ENCODE measurements around the gene POU3F1.

Gene POU3F1

GRCh38 chr1:38052750-38053415, 6.3 kb upstream of the POU3F1 start:
- no peak for TF ChIP-seq CTCF (IDR thresholded peaks at IDR 0.05; ENCODE audit: borderline replicate concordance, control extremely low read depth, extremely low read depth, insufficient read depth, missing control alignments)
- in situ Hi-C loops (cut with MboI; ENCODE audit: low sequenced_read_pairs, unreplicated experiment), result no loop called here
- no peak for DNase-seq (ENCODE audit: low spot score)

GRCh38 chr1:38051079-38051543, 4.5 kb upstream of the POU3F1 start:
- in situ Hi-C loops (cut with MboI; ENCODE audit: low sequenced_read_pairs, unreplicated experiment), result no loop called here
- DNase-seq (ENCODE audit: low spot score), result no peak
- TF ChIP-seq CTCF (IDR thresholded peaks at IDR 0.05; ENCODE audit: borderline replicate concordance, control extremely low read depth, extremely low read depth, insufficient read depth, missing control alignments), result no peak

GRCh38 chr1:38050397-38051078, 3.9 kb upstream of the POU3F1 start:
- no peak for TF ChIP-seq CTCF (IDR thresholded peaks at IDR 0.05; ENCODE audit: borderline replicate concordance, control extremely low read depth, extremely low read depth, insufficient read depth, missing control alignments)
- no peak for DNase-seq (ENCODE audit: low spot score)
- in situ Hi-C loops (cut with MboI; ENCODE audit: low sequenced_read_pairs, unreplicated experiment), result no loop called here

- TF ChIP-seq CTCF (IDR thresholded peaks at IDR 0.05; ENCODE audit: borderline replicate concordance, control extremely low read depth, extremely low read depth, insufficient read depth, missing control alignments), result no peak
- in situ Hi-C loops (cut with MboI; ENCODE audit: low sequenced_read_pairs, unreplicated experiment), result loop anchor here (25.0 kb wide), 1 partner anchor 765 kb away; no protein-coding TSS in a partner anchor
- DNase-seq (ENCODE audit: low spot score), result no peak
These were observed 1.1 kb upstream of the POU3F1 start for GRCh38 chr1:38047603-38048141.

GRCh38 chr1:38046884-38047602, 450 bp upstream of the POU3F1 start:
- TF ChIP-seq CTCF (IDR thresholded peaks at IDR 0.05; ENCODE audit: borderline replicate concordance, control extremely low read depth, extremely low read depth, insufficient read depth, missing control alignments), result no peak
- DNase-seq (ENCODE audit: low spot score), result peak; percentile 92
- in situ Hi-C loops (cut with MboI; ENCODE audit: low sequenced_read_pairs, unreplicated experiment), result loop anchor here (25.0 kb wide), 1 partner anchor 765 kb away; no protein-coding TSS in a partner anchor

All from GM13976 (cell line).